H7 (cell line): Measurements from ENCODE around the gene KCNJ16. TPM values are rescaled to one million over a fixed set of nuclear protein-coding genes. Genes with fewer than 3 reads are reported as not detected.

Experiments
- DNase-seq: peaks from one replicate; pipeline ENCODE4 v3.0.0; 2012
- H3K27me3 ChIP-seq: 2 replicates; pipeline ENCODE4 v1.6.0; 2011; ENCODE audit warnings: mild to moderate bottlenecking, low read length; ENCODE audit not compliant: control insufficient read depth, insufficient read depth
- H3K36me3 ChIP-seq: replicated peaks from 2 replicates; pipeline ENCODE4 v1.5.1; 2011; ENCODE audit warnings: low read length; ENCODE audit not compliant: control insufficient read depth, insufficient read depth
- H3K4me3 ChIP-seq: 2 replicates; pipeline ENCODE4 v1.5.1; 2011; ENCODE audit warnings: low read depth, mild to moderate bottlenecking, control low read depth, low read length, moderate library complexity; ENCODE audit not compliant: insufficient read depth
- total RNA-seq: library from RNA; depleted of rRNA; stranded (reverse); fragments of >200 nt; shearing (Covaris generic); gene quantifications from 2 replicates; pipeline ENCODE4 v1.2.3, GENCODE V29; 2014

KCNJ16 gene
- total RNA-seq, 1 experiment from 2014 or later, result 0.76 TPM

- Histone ChIP-seq H3K27me3 (no peaks in the 10 kb centered on the region), H3K36me3 (no peaks in the 10 kb centered on the region), H3K4me3 (no peak overlapping the region)
- DNase-seq, result no peak
Observed at GRCh38 chr17:70099294-70099693, 24.3 kb downstream of the KCNJ16 start.

- no peaks in the 10 kb centered on the region for H3K27me3 ChIP-seq
- DNase-seq, result no peak
- no peak overlapping the region for H3K4me3 ChIP-seq
- no peaks in the 10 kb centered on the region for H3K36me3 ChIP-seq
Observed at GRCh38 chr17:70099884-70100283, 24.9 kb downstream of the KCNJ16 start.

- no peak overlapping the region for H3K4me3 ChIP-seq
- DNase-seq, result no peak
- no peaks in the 10 kb centered on the region for H3K27me3 ChIP-seq
Observed at GRCh38 chr17:70100983-70101382, 26.0 kb downstream of the KCNJ16 start.

GRCh38 chr17:70102531-70102930 is 27.5 kb downstream of the KCNJ16 start:
- Histone ChIP-seq H3K36me3 (no peaks in the 10 kb centered on the region), H3K27me3 (no peaks in the 10 kb centered on the region), H3K4me3 (no peak overlapping the region)
- no peak for DNase-seq

More at GRCh38 chr17:70100983-70101382, 26.0 kb downstream of the KCNJ16 start:
- H3K36me3 ChIP-seq, result no peaks in the 10 kb centered on the region

GRCh38 chr17:70104791-70105523 is 29.9 kb downstream of the KCNJ16 start:
- Histone ChIP-seq H3K4me3 (no peak overlapping the region), H3K36me3 (no peaks in the 10 kb centered on the region), H3K27me3 (no peaks in the 10 kb centered on the region)
- no peak for DNase-seq

- H3K36me3 ChIP-seq, result no peaks in the 10 kb centered on the region
- H3K27me3 ChIP-seq, result no peaks in the 10 kb centered on the region
- no peak overlapping the region for H3K4me3 ChIP-seq
- no peak for DNase-seq
Observed at GRCh38 chr17:70105641-70106040, 30.6 kb downstream of the KCNJ16 start.

- H3K36me3 ChIP-seq, result no peaks in the 10 kb centered on the region
- no peak for DNase-seq
- H3K4me3 ChIP-seq, result no peak overlapping the region
- H3K27me3 ChIP-seq, result no peaks in the 10 kb centered on the region
Observed at GRCh38 chr17:70106551-70106950, 31.5 kb downstream of the KCNJ16 start.

GRCh38 chr17:70107441-70107840 is 32.4 kb downstream of the KCNJ16 start:
- Histone ChIP-seq H3K4me3 (no peak overlapping the region), H3K36me3 (no peaks in the 10 kb centered on the region), H3K27me3 (no peaks in the 10 kb centered on the region)
- DNase-seq, result no peak

- Histone ChIP-seq H3K4me3 (no peak overlapping the region), H3K36me3 (no peaks in the 10 kb centered on the region), H3K27me3 (no peaks in the 10 kb centered on the region)
- no peak for DNase-seq
Observed at GRCh38 chr17:70107904-70108565, 33.0 kb downstream of the KCNJ16 start.

- H3K27me3 ChIP-seq, result no peaks in the 10 kb centered on the region
- DNase-seq, result no peak
- no peak overlapping the region for H3K4me3 ChIP-seq
- no peaks in the 10 kb centered on the region for H3K36me3 ChIP-seq
Observed at GRCh38 chr17:70109497-70109896, 34.5 kb downstream of the KCNJ16 start.

GRCh38 chr17:70110443-70110880 is 35.4 kb downstream of the KCNJ16 start:
- DNase-seq, result no peak
- Histone ChIP-seq H3K4me3 (no peak overlapping the region), H3K27me3 (no peaks in the 10 kb centered on the region), H3K36me3 (no peaks in the 10 kb centered on the region)

- H3K4me3 ChIP-seq, result no peak overlapping the region
- DNase-seq, result no peak
- H3K27me3 ChIP-seq, result no peaks in the 10 kb centered on the region
- H3K36me3 ChIP-seq, result no peaks in the 10 kb centered on the region
Observed at GRCh38 chr17:70111201-70111600, 36.2 kb downstream of the KCNJ16 start.

GRCh38 chr17:70114405-70114804 is 39.4 kb downstream of the KCNJ16 start:
- no peak for DNase-seq
- no peaks in the 10 kb centered on the region for H3K27me3 ChIP-seq
- H3K4me3 ChIP-seq, result no peak overlapping the region
- H3K36me3 ChIP-seq, result no peaks in the 10 kb centered on the region

- DNase-seq, result no peak
Observed at GRCh38 chr17:70115126-70115525, 40.1 kb downstream of the KCNJ16 start.

GRCh38 chr17:70116919-70117318 is 41.9 kb downstream of the KCNJ16 start:
- no peaks in the 10 kb centered on the region for H3K27me3 ChIP-seq
- H3K4me3 ChIP-seq, result no peak overlapping the region
- no peaks in the 10 kb centered on the region for H3K36me3 ChIP-seq
- DNase-seq, result no peak

More at GRCh38 chr17:70115126-70115525, 40.1 kb downstream of the KCNJ16 start:
- Histone ChIP-seq H3K4me3 (no peak overlapping the region), H3K27me3 (no peaks in the 10 kb centered on the region), H3K36me3 (no peaks in the 10 kb centered on the region)
